ENCODE data around the gene EXOC3. TPM values are rescaled to one million over a fixed set of nuclear protein-coding genes. Genes with fewer than 3 reads are reported as not detected.
A peak's percentile ranks its signal among the peaks of the same experiment; 100 is the strongest.

Gene EXOC3
- total RNA-seq, 4 donors from 2014 or later, result 49.5 to 87.5 (median 59.0) TPM

DNA sequence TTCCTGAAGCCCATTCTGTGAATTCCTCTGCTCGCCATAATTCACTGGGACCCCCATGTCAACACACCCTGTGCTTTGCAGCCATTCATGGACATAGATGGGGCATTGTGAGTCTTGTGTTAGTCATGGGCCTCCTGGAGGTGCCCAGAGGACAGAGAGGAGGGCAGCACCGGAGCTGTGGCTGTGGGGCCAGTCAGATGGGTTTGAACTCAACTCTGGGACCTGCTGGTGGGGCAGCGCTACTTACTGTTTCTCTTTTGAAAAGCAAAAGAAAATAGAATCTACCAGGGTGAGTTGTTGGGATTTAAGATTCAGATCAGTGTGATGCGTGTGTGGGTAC lies 11.3 kb upstream of the EXOC3 start:
- intact Hi-C loops (cut with DNase I; ENCODE audit: low total_unique reads), result loop anchor here (10.0 kb wide), 1 partner anchor 473 kb away; no protein-coding TSS in a partner anchor
- WGBS, 2 donors, result 90 to 94% methylated on average over 4 of the region's 4 CpGs
- no peak overlapping the region for H3K4me3 ChIP-seq (ENCODE audit: low read depth, poor library complexity, severe bottlenecking)
- TF ChIP-seq, protein P1, sequence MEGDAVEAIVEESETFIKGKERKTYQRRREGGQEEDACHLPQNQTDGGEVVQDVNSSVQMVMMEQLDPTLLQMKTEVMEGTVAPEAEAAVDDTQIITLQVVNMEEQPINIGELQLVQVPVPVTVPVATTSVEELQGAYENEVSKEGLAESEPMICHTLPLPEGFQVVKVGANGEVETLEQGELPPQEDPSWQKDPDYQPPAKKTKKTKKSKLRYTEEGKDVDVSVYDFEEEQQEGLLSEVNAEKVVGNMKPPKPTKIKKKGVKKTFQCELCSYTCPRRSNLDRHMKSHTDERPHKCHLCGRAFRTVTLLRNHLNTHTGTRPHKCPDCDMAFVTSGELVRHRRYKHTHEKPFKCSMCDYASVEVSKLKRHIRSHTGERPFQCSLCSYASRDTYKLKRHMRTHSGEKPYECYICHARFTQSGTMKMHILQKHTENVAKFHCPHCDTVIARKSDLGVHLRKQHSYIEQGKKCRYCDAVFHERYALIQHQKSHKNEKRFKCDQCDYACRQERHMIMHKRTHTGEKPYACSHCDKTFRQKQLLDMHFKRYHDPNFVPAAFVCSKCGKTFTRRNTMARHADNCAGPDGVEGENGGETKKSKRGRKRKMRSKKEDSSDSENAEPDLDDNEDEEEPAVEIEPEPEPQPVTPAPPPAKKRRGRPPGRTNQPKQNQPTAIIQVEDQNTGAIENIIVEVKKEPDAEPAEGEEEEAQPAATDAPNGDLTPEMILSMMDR (IDR thresholded peaks at IDR 0.05), result no peak
- TF ChIP-seq POLR2A (IDR thresholded peaks at IDR 0.05), result no peak
- DNase-seq (ENCODE audit: low spot score in 2 of 2), result no peak

DNA sequence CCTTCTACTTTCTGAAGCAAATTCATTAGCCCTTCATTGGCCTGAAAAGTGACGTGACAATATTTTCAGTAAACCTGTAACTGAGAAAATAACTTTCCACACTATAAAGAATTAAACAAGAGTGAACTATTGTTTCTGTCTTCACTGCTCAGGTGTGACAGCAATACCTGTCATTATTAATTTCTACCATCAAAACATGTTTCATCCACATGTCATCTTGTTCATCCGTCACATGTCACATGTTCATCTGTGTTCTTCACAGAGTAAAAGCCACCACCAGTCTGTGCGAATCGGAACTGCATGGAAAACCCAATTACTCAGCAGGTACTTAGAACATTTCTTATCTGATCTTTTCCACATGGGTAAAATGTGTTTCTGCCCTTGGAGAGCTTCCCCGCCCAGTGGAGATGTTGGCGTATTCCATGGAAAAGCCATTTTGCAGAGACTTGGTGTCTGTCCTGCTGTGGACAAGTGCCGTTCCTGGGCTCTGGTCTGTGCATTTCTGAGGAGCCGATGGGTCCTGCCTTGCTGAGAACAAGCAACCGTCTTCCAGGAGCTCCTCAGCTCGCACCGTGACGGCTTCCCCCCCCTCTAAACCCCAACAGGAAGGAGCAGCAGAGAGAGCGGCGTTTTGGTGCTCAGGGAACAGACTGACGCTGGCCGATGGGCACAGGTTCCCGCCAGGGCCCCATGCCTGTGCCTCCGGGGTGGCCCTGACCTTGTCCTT lies 10.6 kb upstream of the EXOC3 start:
- DNase-seq (ENCODE audit: low spot score in 2 of 2), result no peak
- no peak for TF ChIP-seq POLR2A (IDR thresholded peaks at IDR 0.05)
- TF ChIP-seq, protein P1 (IDR thresholded peaks at IDR 0.05), result no peak
- WGBS, 2 donors, result 85 to 86% methylated on average over 18 of the region's 18 CpGs
- intact Hi-C loops (cut with DNase I; ENCODE audit: low total_unique reads), result loop anchor here (10.0 kb wide), 1 partner anchor 472 kb away; no protein-coding TSS in a partner anchor
- H3K4me3 ChIP-seq (ENCODE audit: low read depth, poor library complexity, severe bottlenecking), result no peak overlapping the region

DNA sequence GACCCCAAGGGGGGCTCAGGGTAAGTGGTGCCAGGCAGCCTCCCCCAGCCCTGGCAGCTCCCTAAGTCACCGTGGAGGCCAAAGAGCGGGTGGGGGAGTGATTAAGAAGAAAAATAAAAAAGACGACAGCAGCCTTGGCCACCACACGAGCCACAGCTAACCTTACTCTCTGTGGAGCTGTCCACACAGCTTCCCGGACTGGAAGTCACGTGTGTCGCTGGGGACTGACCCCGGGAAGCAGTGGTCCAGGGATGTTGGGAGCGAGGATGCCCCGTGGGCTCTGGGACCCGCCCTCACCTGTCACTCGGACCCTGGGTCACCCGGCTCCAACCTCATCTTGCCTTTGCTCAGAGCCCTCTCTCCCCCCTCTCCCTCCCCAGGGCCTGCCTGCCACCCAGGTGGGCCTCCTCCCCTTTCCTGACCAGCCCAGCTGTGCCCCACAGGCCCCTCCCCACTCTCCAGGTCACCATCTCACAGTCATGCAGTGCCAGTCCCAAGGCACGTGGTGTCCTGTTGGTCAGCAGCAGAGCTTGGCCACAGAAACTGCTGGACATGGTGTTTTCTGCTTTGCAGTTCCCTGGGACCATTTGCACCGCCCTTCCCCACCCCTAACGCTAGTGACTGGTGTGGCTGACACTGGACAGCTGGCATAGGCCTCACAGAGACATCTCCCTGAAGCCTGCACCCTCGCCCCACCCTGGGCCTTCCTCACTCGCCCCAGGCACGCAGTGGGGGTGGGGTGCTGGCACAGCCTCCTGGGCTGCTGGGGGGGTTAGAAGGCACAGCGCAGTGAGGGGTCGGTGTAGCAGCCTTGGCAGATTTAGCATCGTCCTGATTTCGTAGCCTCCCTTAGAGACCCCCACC lies 9.8 kb upstream of the EXOC3 start:
- WGBS, 2 donors, result 89 to 92% methylated on average over 22 to 23 of the region's 23 CpGs
- peak in 1 of 2 donors; percentile 79 for DNase-seq (ENCODE audit: low spot score in 2 of 2)
- TF ChIP-seq, protein P1 (IDR thresholded peaks at IDR 0.05), result no peak
- no peak for TF ChIP-seq POLR2A (IDR thresholded peaks at IDR 0.05)
- intact Hi-C loops (cut with DNase I; ENCODE audit: low total_unique reads), result loop anchor here (10.0 kb wide), 1 partner anchor 472 kb away; no protein-coding TSS in a partner anchor
- no peak overlapping the region for H3K4me3 ChIP-seq (ENCODE audit: low read depth, poor library complexity, severe bottlenecking)

DNA sequence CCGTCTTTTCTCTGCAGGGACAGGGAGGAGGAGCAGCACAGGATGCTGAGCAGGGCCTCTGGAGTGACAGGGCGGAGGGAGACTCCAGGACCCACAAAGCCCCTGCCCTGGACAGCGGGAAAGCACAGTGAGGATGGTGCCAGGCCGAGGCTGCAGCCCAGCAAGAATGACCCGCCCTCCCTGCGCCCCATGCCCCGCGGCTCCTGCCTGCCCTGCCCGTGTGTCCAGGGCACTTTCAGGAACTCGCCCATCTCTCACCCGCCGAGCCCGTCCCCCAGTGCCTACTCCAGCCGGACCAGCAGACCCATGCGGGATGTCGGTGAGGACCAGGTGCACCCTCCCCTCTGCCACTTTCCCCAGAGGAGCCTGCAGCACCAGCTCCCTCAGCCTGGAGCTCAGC lies 9.1 kb upstream of the EXOC3 start:
- TF ChIP-seq, protein P1 (IDR thresholded peaks at IDR 0.05), result no peak
- no peak for TF ChIP-seq POLR2A (IDR thresholded peaks at IDR 0.05)
- 87 to 90% methylated on average over 9 to 15 of the region's 16 CpGs for WGBS, 2 donors
- peak in 1 of 2 donors; percentile 74 for DNase-seq (ENCODE audit: low spot score in 2 of 2)
- H3K4me3 ChIP-seq (ENCODE audit: low read depth, poor library complexity, severe bottlenecking), result no peak overlapping the region
- intact Hi-C loops (cut with DNase I; ENCODE audit: low total_unique reads), result loop anchor here (10.0 kb wide), 1 partner anchor 471 kb away; no protein-coding TSS in a partner anchor

DNA sequence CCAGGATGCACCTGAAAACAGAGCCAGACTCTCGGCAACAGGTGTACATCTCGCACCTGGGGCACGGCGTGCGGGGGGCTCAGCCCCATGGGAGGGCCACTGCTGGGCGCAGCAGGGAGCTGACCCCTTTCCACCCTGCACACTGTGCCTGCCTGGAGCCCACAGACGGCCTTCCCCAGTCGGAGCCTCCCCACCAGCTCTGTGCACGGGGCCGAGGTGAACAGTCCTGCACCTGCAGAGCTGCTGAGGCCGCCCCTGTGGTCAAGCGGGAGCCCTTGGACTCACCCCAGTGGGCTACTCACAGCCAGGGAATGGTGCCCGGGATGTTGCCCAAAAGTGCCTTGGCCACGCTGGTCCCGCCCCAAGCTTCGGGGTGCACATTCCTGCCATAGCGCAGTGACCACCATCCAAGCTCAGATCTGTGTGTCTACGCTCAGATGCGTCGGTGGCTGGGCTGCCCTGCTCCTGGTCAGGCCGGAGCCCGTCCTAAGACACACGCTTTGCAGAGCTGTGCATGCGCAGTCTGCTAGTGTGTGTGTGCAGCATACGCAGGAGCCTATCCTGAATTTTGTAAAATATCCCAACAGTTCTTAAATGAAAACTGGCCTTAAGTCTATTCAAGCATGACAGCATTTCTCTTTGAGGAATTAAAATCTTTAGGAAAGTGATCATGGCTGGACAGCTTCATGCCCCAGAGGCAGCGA lies 8.4 kb upstream of the EXOC3 start:
- intact Hi-C loops (cut with DNase I; ENCODE audit: low total_unique reads), result loop anchor here (10.0 kb wide), 1 partner anchor 470 kb away; no protein-coding TSS in a partner anchor
- H3K4me3 ChIP-seq (ENCODE audit: low read depth, poor library complexity, severe bottlenecking), result no peak overlapping the region
- TF ChIP-seq, protein P1 (IDR thresholded peaks at IDR 0.05), result no peak
- TF ChIP-seq POLR2A (IDR thresholded peaks at IDR 0.05), result no peak
- 87 to 94% methylated on average over 10 to 25 of the region's 26 CpGs for WGBS, 2 donors
- DNase-seq (ENCODE audit: low spot score in 2 of 2), result no peak
